Liver (tissue), 9 donors: ENCODE measurements around the gene AGTRAP. TPM values are rescaled to one million over a fixed set of nuclear protein-coding genes. Genes with fewer than 3 reads are reported as not detected.

Source experiments
- DNase-seq: peaks from one replicate; pipeline ENCODE4 v3.0.0-alpha.2; 2017; ENCODE audit warnings: low spot score
- H3K27ac ChIP-seq, 2 donors: one replicate each; pipeline ENCODE4 v1.7.0; 2013; ENCODE audit warnings: inconsistent platforms in 2 of 2, low read length in 2 of 2, control low read depth in 1 of 2, low read depth in 1 of 2, mild to moderate bottlenecking in 1 of 2
- H3K27me3 ChIP-seq, 4 donors: one replicate each; pipeline versions ENCODE4 v1.6.1 to v1.7.0; 2013; ENCODE audit warnings: low read length in 3 of 4, inconsistent platforms in 1 of 4, mild to moderate bottlenecking in 1 of 4, moderate library complexity in 1 of 4; ENCODE audit not compliant: control insufficient read depth in 4 of 4, insufficient read depth in 4 of 4
- H3K36me3 ChIP-seq, 4 donors: one replicate each; pipeline versions ENCODE4 v1.6.1 to v1.7.0; 2013; ENCODE audit warnings: low read length in 3 of 4, mild to moderate bottlenecking in 3 of 4, low read depth in 1 of 4, moderate library complexity in 1 of 4; ENCODE audit not compliant: control insufficient read depth in 4 of 4, insufficient read depth in 3 of 4
- H3K4me1 ChIP-seq, 4 donors: one replicate each; pipeline versions ENCODE4 v1.6.1 to v1.7.0; 2013; ENCODE audit warnings: low read length in 3 of 4, mild to moderate bottlenecking in 3 of 4, moderate library complexity in 1 of 4; ENCODE audit not compliant: control insufficient read depth in 4 of 4, insufficient read depth in 4 of 4
- H3K4me3 ChIP-seq, 3 donors: one replicate each; pipeline versions ENCODE4 v1.6.1 to v1.7.0; 2013; ENCODE audit warnings: low read length in 3 of 3, control low read depth in 1 of 3, low read depth in 1 of 3, mild to moderate bottlenecking in 1 of 3
- H3K9ac ChIP-seq, 2 donors: one replicate each; pipeline ENCODE4 v1.7.0; 2013; ENCODE audit warnings: low read length in 2 of 2, mild to moderate bottlenecking in 2 of 2, moderate library complexity in 2 of 2, control low read depth in 1 of 2, low read depth in 1 of 2
- H3K9me3 ChIP-seq, 4 donors: one replicate each; pipeline versions ENCODE4 v1.6.1 to v1.7.0; 2013; ENCODE audit warnings: low read length in 3 of 4; ENCODE audit not compliant: control insufficient read depth in 4 of 4
- FOXA2 ChIP-seq: IDR thresholded peaks from 2 replicates; pipeline ENCODE4 v1.6.1; 2016; ENCODE audit warnings: antibody characterized with exemption
- GABPA ChIP-seq, 2 donors: IDR thresholded peaks in 1 of 2; conservative IDR thresholded peaks in 1 of 2; 2 replicates each; pipeline ENCODE4 v1.6.1; 2016; ENCODE audit warnings: antibody characterized with exemption in 2 of 2, mild to moderate bottlenecking in 1 of 2, moderate library complexity in 1 of 2
- HNF4G ChIP-seq: IDR thresholded peaks from 2 replicates; pipeline ENCODE4 v1.6.1; 2016; ENCODE audit warnings: antibody characterized with exemption
- RAD21 ChIP-seq, 2 donors: IDR thresholded peaks; 2 replicates each; pipeline ENCODE4 v1.6.1; 2016; ENCODE audit warnings: antibody characterized with exemption in 2 of 2, mild to moderate bottlenecking in 2 of 2
- RXRA ChIP-seq, 2 donors: IDR thresholded peaks; 2 replicates each; pipeline ENCODE4 v1.6.1; 2017 to 2018; ENCODE audit warnings: antibody characterized with exemption in 2 of 2, mild to moderate bottlenecking in 1 of 2
- SP1 ChIP-seq: IDR thresholded peaks from 2 replicates; pipeline ENCODE4 v1.6.1; 2018; ENCODE audit warnings: antibody characterized with exemption, mild to moderate bottlenecking
- YY1 ChIP-seq: IDR thresholded peaks from 2 replicates; pipeline ENCODE4 v1.6.1; 2016; ENCODE audit warnings: antibody characterized with exemption, mild to moderate bottlenecking
- WGBS: extraction: QIAGEN DNeasy Blood & Tissue Kit; methylation state at CpG from one replicate; pipeline ENCODE4 v1.1.7; 2013; 5-methylcytosine and 5-hydroxymethylcytosine counted together
- polyA plus RNA-seq, 2 donors: library from polyadenylated mRNA; stranded (reverse) in 1 of 2; unstranded in 1 of 2; fragments of 200-250 nt in 1 of 2; fragments of >200 nt in 1 of 2; fragmentation: Nextera tagmentation in 1 of 2; extraction: Ambion mirVana in 1 of 2; gene quantifications; one replicate each; pipeline versions ENCODE4 v1.2.1 to v1.2.3, GENCODE V29; 2013 to 2015
- total RNA-seq, 2 donors: library from RNA; depleted of rRNA; stranded (reverse); fragments of >200 nt; gene quantifications; one replicate each; pipeline ENCODE4 v1.2.3, GENCODE V29; 2014
- TF ChIP-seq, protein P1 (sequence below): IDR thresholded peaks from 2 replicates; pipeline ENCODE4 v1.6.1; 2016; ENCODE audit warnings: antibody characterized with exemption
- TF ChIP-seq, protein P2 (sequence below): IDR thresholded peaks from 2 replicates; pipeline ENCODE4 v1.6.1; 2016; ENCODE audit warnings: antibody characterized with exemption
- donor health status: healthy.
- donor health status: healthy.
- donor health status: healthy.
- donor health status: healthy.
- donor health status: healthy.

AGTRAP gene
- total and polyA plus RNA-seq, 4 donors, result 8.5 to 19.3 (median 17.5) TPM

DNA sequence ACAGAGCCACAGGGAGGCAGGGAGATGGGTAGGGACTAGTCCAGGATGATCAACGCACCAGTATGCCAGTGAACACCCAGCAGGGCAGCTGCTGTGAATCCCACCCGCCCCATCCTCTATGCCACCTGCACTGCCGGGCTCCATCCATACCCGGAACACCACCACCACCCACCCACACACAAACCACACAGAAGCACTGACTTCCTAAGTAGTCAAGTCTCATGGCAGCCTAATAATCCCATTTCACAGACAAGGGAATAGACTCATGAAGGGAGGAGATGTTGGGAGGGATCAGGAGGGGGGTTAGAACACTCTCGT, 38.1 kb upstream of the AGTRAP start:
- H3K27ac ChIP-seq, result no peak overlapping the region
- peaks cover 0 to 5% (median 2%) of the 10 kb centered on the region in 4 donors for H3K27me3 ChIP-seq
- H3K36me3 ChIP-seq, result no peaks in the 10 kb centered on the region
- DNase-seq, result no peak
- 83% methylated on average over 5 of the region's 5 CpGs for WGBS
- H3K9me3 ChIP-seq, result no peaks in the 10 kb centered on the region
- TF ChIP-seq SP1 (no peak), GABPA (IDR thresholded peaks at IDR 0.05 in 1 of 2, conservative IDR thresholded peaks at IDR 0.05 in 1 of 2) (no peak), RXRA (IDR thresholded peaks at IDR 0.05) (no peak), FOXA2 (no peak), HNF4G (no peak)
- TF ChIP-seq, protein P1, sequence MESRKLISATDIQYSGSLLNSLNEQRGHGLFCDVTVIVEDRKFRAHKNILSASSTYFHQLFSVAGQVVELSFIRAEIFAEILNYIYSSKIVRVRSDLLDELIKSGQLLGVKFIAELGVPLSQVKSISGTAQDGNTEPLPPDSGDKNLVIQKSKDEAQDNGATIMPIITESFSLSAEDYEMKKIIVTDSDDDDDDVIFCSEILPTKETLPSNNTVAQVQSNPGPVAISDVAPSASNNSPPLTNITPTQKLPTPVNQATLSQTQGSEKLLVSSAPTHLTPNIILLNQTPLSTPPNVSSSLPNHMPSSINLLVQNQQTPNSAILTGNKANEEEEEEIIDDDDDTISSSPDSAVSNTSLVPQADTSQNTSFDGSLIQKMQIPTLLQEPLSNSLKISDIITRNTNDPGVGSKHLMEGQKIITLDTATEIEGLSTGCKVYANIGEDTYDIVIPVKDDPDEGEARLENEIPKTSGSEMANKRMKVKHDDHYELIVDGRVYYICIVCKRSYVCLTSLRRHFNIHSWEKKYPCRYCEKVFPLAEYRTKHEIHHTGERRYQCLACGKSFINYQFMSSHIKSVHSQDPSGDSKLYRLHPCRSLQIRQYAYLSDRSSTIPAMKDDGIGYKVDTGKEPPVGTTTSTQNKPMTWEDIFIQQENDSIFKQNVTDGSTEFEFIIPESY, result no peak
- no peak overlapping the region for H3K9ac ChIP-seq
- no peak overlapping the region for H3K4me3 ChIP-seq
- H3K4me1 ChIP-seq, result no peaks in the 10 kb centered on the region

DNA sequence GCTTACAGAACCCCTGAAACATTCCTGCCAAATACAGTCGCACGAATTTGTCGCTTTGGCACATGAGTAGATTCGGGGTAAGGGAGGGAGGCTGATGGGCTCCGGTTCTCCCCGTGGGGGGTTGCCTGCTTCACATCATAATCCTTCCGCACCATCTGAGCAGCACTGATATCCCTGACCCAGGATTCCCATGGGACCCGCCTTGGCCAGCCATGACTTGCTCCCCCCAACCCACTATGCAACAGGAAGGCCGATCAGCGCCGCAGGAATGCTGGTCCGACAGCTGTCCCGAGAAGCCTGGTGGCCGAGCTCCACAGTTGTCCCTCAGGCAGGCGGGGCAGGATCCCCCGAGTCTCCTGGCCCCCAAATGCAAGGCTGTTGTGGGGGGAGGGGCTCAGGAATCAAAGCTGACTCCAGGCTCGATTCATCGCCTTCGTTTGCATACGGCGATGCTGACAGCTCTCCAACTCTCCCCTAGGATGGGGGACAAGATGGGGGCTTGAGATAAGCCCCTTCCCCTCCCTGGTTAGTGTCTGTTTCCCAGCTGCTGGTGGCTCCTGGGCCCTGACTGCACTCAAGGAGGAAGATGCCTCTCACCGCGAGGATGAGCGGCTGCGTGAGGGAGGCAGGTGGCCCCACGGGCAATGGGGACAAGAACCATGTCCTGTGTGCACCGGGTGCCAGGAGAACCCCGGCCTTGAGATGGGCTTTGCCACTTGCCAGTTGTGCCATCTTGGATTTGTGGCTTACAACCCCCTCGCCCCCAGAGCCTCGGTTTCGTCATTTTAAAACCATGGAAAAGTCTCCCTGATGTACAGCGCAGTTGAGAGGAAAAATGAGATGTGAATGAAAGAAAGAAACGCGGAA, 35.1 kb upstream of the AGTRAP start:
- H3K27me3 ChIP-seq, result no peaks in the 10 kb centered on the region
- no peak for DNase-seq
- H3K36me3 ChIP-seq, result no peaks in the 10 kb centered on the region
- 54% methylated on average over 34 of the region's 34 CpGs for WGBS
- no peaks in the 10 kb centered on the region for H3K4me1 ChIP-seq
- no peak overlapping the region for H3K27ac ChIP-seq
- no peak for TF ChIP-seq HNF4G
- TF ChIP-seq, protein P1, result no peak
- no peak overlapping the region for H3K4me3 ChIP-seq
- no peaks in the 10 kb centered on the region for H3K9me3 ChIP-seq
- H3K9ac ChIP-seq, result no peak overlapping the region

DNA sequence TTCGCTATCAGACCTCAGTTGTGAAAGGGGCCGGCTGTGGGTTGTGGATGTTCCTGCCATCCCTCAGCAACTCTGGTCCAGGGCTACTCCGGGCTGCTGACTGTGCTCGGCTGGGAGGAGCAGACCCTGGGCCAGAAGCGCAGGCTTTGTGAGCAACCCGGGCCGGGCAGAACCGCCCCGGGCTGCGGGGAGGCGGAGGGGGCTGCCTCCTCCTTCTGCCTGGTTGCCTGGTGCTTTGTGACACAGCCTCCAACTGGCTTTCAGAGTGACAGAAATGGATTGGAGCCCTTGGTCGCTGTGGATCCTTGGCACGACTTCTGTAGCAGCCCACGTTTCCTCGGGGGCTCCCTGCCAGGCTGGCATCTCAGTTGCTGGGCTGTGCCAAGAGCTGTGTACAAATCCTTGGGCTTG, 34.4 kb upstream of the AGTRAP start:
- WGBS, result 57% methylated on average over 15 of the region's 15 CpGs
- Histone ChIP-seq H3K4me3 (no peak overlapping the region), H3K27me3 (no peaks in the 10 kb centered on the region), H3K9me3 (no peaks in the 10 kb centered on the region), H3K36me3 (no peaks in the 10 kb centered on the region), H3K4me1 (no peaks in the 10 kb centered on the region), H3K9ac (no peak overlapping the region), H3K27ac (no peak overlapping the region)
- no peak for DNase-seq
- TF ChIP-seq HNF4G (no peak), YY1 (no peak), SP1 (no peak), RAD21 (IDR thresholded peaks at IDR 0.05) (no peak)
- TF ChIP-seq, protein P2, sequence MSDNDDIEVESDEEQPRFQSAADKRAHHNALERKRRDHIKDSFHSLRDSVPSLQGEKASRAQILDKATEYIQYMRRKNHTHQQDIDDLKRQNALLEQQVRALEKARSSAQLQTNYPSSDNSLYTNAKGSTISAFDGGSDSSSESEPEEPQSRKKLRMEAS, result no peak
- TF ChIP-seq, protein P1, result no peak
